ENCODE measurements around the gene CASKIN2. TPM values are rescaled to one million over a fixed set of nuclear protein-coding genes. Genes with fewer than 3 reads are reported as not detected.
A peak's percentile ranks its signal among the peaks of the same experiment; 100 is the strongest.
"Not testable (repeated sequence)": the region's sequence is repeated elsewhere in the genome, so short reads cannot be mapped to it uniquely, and the experiment has no call there.

The CASKIN2 gene
- total RNA-seq, 4 donors from 2014 or later: 9.5 to 12.2 (median 10.4) TPM

DNA sequence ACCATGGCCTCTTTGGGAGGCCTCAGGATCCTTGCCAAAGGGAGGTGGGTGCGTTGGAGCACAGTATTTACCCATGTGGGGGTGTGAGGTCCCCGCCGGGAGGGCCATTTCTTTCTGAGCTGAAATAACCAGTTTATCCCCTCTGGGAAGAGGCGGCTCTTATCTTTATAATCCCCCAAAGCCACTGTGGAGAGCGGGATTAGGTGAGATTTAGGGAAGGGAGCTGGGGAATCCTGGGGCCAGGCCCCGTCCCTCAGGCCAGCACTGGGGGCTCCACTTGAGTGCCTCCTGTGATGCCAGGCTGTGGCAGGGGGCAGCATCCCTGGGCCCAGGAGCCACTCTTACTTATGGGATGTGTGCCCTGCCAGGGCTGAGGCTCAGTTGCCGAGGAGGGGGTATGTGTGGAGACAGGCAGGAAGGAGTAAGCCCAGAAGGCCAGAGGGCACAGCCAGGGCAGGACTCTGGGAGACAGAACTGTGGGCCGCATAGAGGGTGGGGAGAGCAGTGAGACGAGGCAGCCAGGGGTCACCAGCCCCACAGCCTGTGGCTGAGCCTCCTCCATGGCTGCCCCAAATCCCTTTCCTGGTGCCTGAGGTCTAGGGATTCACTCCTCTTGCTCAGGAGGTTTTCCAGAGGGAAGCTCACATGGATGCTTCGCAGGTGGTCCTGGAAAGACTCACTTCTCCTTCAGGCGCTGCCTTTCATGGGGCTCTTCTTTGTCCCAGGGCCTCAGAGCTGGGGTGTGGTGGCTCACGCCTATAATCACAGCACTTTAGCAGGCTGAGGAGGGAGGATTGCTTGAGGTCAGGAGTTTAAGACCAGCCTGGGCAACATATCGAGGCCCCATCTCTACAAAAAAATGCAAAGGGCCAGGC is 33.9 kb downstream of the CASKIN2 start:
- peaks cover 18 to 34% (median 23%) of the 10 kb centered on the region in 3 donors for H3K4me1 ChIP-seq
- no peak overlapping the region for H3K4me3 ChIP-seq
- H3K27ac ChIP-seq: no peak overlapping the region
- no peaks in the 10 kb centered on the region for H3K9me3 ChIP-seq
- DNase-seq: no peak
- no peaks in the 10 kb centered on the region for H3K27me3 ChIP-seq
- intact Hi-C loops (cut with DNase I): no loop called here
- no peak for TF ChIP-seq CTCF (IDR thresholded peaks at IDR 0.05)
- TF ChIP-seq POLR2A (IDR thresholded peaks at IDR 0.05): no peak
- 47 to 65% methylated on average over 2 to 5 of the region's 13 CpGs for WGBS, 2 donors
- H3K36me3 ChIP-seq: peaks cover 0 to 36% (median 0%) of the 10 kb centered on the region in 3 donors

DNA sequence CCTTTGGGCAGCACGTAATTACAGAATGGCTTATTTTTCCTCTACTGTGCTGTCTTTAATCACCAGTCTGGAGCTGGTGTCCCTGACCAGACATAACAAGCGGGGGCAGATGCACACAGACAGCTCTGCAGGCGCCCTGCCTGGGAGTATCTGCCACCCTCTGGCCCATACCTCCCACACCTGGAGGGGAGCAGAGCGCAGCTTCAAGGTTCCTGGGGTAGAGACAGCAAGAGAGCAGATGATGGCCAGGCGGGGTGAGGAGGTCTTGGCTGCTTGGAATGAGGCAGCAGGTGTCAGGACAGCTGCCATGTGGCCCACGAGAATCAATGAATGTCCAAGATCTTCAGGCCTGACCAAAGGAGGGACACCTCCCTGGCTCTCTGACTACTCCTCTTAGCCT is 35.1 kb downstream of the CASKIN2 start:
- Histone ChIP-seq H3K36me3 (peaks cover 0 to 37% (median 0%) of the 10 kb centered on the region in 3 donors), H3K27ac (no peak overlapping the region), H3K9me3 (no peaks in the 10 kb centered on the region), H3K27me3 (no peaks in the 10 kb centered on the region), H3K4me1 (peaks cover 19 to 43% (median 32%) of the 10 kb centered on the region in 3 donors), H3K4me3 (no peak overlapping the region)
- 76 to 95% methylated on average over 2 to 4 of the region's 6 CpGs for WGBS, 2 donors
- TF ChIP-seq POLR2A (IDR thresholded peaks at IDR 0.05) (no peak), CTCF (IDR thresholded peaks at IDR 0.05) (no peak)
- intact Hi-C loops (cut with DNase I): no loop called here
- DNase-seq: no peak

DNA sequence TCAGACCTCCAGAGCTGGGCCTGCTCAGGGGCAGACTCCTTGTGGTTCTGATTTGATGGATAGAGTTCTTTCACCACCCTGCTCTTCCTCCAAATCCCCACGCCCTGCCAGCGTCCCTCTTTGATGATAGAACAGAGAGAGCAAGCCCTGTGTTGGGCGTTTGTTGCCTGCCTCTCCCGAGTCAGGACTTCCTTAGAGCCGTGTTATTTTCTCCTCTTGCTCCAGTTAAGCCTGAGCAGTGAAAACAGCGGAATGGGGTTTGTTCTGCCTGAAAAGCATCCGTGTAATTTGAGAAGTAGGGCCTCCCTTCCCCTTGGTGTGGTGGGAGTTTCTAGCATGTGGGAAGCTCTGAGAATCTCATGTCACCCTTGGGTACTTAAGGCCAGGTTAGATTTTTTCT is 36.8 kb downstream of the CASKIN2 start:
- H3K27me3 ChIP-seq: no peaks in the 10 kb centered on the region
- no peak overlapping the region for H3K27ac ChIP-seq
- TF ChIP-seq POLR2A (IDR thresholded peaks at IDR 0.05): no peak
- TF ChIP-seq CTCF (IDR thresholded peaks at IDR 0.05): no peak
- H3K4me1 ChIP-seq: peaks cover 19 to 53% (median 33%) of the 10 kb centered on the region in 3 donors
- peaks cover 0 to 54% (median 1%) of the 10 kb centered on the region in 3 donors for H3K36me3 ChIP-seq
- intact Hi-C loops (cut with DNase I): loop anchor here (10.0 kb wide), 1 partner anchor 66 kb away; no protein-coding TSS in a partner anchor
- H3K4me3 ChIP-seq: no peak overlapping the region
- H3K9me3 ChIP-seq: no peaks in the 10 kb centered on the region
- no peak for DNase-seq
- WGBS, 2 donors: 73 to 81% methylated on average over 5 to 6 of the region's 7 CpGs

DNA sequence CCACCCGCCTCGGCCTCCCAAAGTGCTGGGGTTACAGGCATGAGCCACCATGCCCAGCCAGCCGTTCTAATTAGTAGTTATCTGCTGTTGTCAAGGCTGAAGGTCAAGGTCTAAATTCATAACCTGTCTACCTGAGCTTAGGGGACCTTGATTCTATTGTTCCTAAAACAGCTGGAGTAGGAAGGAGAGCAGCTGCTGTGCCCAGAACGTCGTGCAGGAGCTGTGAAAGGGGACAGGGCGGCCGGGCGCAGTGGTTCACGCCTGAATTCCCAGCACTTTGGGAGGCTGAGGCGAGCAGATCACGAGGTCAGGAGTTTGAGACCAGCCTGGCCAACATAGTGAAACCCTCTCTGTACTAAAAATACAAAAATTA is 37.9 kb downstream of the CASKIN2 start:
- H3K27ac ChIP-seq: peak overlapping the region in 1 of 4 donors; percentile 64
- not testable (repeated sequence) for H3K27me3 ChIP-seq, H3K4me3 ChIP-seq, DNase-seq, H3K9me3 ChIP-seq
- WGBS, 2 donors: 76 to 89% methylated on average over 2 to 9 of the region's 11 CpGs
- peaks cover 0 to 59% (median 12%) of the 10 kb centered on the region in 3 donors for H3K36me3 ChIP-seq
- intact Hi-C loops (cut with DNase I): loop anchor here (10.0 kb wide), 1 partner anchor 67 kb away; no protein-coding TSS in a partner anchor
- H3K4me1 ChIP-seq: peaks cover 19 to 55% (median 33%) of the 10 kb centered on the region in 3 donors

GRCh38 chr17:75476752-75477489 is 38.4 kb downstream of the CASKIN2 start:
- Histone ChIP-seq H3K4me3 (no peak overlapping the region), H3K9me3 (no peaks in the 10 kb centered on the region), H3K4me1 (peaks cover 14 to 61% (median 32%) of the 10 kb centered on the region in 3 donors), H3K36me3 (peaks cover 0 to 65% (median 13%) of the 10 kb centered on the region in 3 donors), H3K27me3 (no peaks in the 10 kb centered on the region), H3K27ac (peak overlapping the region in 3 of 4 donors; percentile 11 to 64 (median 57))
- intact Hi-C loops (cut with DNase I): loop anchor here (10.0 kb wide), 1 partner anchor 68 kb away; no protein-coding TSS in a partner anchor
- WGBS, 2 donors: 76 to 81% methylated on average over 4 to 10 of the region's 11 CpGs
- TF ChIP-seq CTCF (IDR thresholded peaks at IDR 0.05): no peak
- TF ChIP-seq POLR2A (IDR thresholded peaks at IDR 0.05): no peak
- no peak for DNase-seq

Data from esophagus squamous epithelium (tissue), 5 donors.